CD4-positive, alpha-beta T cell treated with Interleukin-15 for 4 hours (primary cell): ENCODE results near the gene USP47.

ENCODE experiments used
- DNase-seq: peaks from one replicate; pipeline ENCODE4 v3.0.0-alpha.2; 2020; ENCODE audit warnings: low spot score

Gene USP47

DNA sequence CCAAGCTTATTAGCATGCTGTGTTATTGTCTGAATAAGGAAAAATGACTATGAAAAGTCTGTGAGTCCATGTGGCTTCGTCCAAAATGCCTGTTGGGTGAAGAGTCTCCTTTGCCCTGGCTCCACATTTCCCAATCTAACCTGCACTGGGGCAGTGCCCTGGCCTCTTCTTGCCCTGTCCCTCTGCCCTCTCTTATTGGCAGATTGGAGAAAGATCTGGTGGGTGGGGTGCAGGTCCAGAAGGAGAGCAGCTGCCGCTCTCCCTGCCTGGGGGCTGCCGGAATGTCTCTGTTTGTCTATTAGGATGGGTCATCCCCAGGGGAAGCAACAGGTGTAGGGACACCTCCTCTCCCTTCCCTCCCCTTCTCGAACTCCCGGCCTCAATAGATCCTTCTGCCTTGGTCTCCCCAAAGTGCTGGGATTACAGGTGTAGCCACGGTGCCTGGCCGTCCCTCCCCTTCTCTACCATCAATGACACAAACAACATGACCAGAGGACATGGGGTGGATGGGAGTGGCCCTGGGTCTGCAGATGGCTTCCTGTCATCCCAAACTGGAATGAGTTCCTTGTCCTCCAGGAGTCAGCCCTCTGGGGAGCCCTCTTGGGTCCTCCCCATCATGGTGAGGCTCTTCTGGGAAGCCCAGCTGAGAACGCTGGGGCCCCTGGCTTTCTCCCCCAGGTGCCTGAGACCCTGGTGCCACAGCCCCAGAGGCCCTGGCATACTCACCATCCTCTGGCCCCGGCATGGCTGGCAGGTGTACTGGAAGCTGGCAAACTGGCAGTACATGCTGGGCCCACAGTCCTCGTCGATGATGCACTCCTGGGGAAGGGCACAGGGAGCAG is 126.1 kb downstream of the USP47 start:
- DNase-seq, result no peak

DNA sequence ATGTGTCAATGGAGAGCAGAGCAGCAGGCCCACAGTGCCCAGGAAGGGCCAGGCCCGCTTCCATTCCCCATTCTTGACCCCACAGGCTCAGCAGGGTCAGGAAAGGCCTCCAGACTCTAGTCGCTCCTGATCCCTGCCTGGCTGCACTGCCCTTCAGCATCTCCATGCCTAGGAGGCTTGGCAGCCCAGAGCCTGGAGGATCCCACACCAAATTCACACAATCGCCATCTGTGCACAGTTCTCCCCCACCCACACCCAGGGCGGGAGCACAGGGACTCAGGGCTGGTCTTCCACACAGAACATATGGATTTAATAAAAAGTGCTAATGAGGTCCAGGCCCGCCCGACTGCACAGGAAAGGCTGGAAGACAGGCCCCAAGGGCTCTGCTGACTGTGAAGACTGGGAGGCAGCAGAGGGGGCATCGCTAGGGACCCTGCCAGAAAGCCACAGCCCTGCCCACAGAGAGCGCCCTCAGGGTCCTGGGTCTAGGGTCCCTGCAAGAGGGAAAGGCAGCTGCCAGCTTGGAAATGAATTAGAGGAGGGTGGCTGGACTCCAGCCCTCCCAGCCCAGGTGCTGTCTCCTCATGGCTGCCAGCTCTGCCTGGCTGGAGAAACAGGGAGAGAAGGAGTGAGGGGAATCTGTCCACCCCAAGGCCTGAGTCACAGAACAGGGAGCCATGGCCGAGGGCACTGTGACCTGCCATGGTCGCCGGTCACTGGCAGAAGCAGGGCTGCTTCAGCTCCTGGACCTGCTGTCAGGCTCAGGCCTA is 126.9 kb downstream of the USP47 start:
- DNase-seq, result no peak

DNA sequence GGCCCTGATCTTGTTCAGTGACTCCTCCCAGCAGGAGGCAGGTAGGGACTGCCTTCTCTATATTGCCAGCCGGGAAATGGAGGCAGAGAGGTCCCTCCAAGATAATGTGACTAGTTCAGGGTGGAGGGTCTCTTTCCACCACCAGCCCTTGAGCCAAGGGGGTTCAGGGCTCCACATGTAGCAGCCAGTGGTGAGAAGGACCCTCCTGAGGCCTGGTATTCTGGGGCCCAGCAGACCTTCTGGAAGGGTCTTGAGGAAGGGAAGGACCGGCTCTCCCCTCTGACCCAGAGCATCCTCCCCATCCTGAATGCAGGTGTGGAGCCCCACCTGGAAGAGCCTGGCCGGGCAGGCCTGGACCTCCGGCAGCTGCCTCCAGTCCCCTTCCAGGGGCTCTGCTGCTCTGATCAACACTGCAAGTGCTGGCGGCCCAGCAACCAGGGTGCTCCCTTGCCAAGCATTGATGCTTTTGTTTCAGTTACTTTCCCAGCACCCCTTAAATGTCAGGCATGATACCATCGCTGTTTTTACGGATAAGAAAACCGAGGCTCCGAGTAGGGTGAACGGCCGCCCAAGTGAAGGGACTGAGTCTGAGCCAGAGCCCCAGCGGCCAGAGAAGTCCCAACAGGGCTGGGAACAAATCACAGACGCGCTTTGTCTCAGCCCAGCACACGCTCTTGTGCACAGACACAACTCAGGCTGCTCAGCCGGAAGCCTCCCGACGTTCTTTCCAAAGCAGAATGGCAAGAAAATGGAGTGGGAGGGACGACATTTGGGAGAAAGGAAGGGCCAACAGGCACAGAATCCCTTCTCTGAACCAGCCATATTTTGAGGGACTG is 127.8 kb downstream of the USP47 start:
- no peak for DNase-seq

DNA sequence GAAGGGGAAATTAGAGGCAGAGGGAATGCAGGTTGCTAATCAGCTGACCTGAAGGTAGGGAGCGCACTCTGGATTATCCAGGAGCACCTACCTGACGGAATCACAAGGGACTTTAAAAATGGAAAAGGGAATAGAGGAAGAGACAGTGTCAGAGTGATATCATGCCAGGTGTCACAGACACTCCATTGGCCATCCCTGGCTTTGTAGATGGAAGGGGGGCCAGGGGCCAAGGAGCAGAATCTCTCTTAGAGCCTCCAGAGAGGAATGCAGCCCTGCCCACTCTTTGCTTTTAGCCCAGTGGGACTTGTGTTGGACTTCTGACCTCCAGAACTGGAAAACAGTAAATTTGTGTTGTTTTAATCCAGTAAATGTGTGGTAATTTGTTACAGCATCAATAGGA is 128.8 kb downstream of the USP47 start:
- DNase-seq, result no peak

DNA sequence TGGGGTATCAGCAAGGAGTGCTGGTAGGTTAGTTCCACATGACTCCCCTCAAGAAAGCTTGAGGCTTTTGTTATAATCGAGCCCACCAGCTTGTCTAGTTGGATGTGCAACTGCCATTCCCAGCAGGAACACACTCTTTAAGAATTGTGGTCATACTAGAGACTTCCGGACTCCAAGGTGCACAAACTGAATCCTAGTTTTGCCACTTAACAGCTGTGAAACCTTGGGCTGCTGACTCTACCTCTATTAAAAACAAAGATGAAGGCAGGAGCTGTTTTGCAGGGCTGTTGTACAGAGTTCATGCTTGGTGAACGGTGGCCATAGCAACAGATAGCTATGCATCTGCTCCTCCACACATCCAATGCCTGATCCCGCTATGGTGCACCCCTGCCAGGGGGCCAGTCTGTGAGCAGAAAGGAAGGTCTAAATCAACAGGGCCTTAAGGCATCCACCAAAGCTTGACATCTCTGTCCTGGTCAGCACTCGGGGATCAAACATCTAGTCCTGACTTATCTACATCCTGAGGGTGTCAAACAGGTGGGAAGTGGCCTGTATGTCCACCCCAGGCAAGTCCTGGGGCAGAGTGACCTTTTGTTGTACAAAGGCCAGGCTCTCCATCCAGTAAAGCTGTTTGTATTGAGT is 130.3 kb downstream of the USP47 start:
- no peak for DNase-seq

DNA sequence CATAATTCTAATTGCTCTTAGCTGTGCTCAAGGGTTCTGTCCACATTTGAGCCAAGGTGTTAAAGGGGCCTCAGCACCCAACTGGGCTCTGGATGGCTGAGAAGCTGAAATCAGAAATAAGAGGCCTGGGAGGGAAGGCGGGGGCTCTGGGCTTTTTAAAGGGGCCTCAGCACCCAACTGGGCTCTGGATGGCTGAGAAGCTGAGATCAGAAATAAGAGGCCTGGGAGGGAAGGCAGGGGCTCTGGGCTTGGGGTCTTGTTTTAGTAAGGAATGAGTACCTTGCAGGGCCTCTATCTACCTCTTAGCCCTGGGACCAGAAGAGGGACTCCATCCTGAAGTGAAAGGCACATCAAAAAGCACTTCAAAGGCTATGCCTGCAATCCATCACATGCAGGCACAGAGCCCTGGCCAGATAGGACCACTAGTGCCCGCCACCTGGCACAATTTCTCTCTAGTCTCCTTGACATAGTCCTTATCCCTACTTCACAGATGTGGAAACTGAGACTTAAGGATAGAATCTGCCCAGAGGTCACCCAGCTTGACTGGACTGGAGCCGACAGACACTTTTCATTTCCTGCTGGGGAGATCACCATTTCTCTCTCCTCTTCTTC is 131.1 kb downstream of the USP47 start:
- DNase-seq, result no peak

DNA sequence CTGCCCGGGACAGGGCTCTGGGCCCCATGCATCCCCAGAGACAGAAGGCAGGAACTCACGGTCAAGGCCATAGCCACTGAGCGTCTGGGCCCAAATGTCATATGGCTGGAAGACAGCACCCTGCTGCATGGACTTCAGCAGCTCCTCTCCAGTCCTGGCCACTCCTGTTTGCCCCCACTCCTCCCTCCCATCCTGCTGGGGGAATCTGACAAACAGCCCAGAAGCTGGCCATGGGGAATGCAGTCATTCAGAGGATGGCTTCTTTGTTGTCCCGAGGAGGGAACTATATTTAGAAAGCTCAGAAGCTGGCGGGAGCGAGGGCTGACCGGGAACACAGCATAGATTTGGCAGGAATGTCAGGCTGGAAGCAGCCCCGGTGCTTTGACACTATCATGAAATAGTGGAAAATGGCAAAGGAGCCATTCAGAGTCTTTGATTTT is 131.6 kb downstream of the USP47 start:
- no peak for DNase-seq

DNA sequence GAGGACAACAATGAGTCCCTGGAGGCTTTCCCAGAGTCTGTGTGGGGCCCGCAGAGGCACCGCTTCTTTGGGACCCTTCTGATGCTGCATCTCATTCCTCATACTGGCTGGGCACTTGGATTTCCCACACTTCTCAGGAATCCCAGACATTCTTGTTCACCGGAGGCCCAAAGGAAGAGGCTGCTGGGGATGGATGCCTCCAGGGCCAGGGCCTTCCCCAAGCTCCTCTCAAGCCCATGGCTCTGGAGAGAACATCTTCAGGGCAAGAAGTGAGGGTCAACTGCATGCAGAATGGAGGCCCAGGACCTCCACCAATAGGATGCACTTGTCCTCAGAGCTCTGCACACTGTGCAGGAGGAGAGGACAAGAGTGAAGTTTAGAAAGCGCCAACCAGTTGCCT is 132.1 kb downstream of the USP47 start:
- DNase-seq, result no peak

DNA sequence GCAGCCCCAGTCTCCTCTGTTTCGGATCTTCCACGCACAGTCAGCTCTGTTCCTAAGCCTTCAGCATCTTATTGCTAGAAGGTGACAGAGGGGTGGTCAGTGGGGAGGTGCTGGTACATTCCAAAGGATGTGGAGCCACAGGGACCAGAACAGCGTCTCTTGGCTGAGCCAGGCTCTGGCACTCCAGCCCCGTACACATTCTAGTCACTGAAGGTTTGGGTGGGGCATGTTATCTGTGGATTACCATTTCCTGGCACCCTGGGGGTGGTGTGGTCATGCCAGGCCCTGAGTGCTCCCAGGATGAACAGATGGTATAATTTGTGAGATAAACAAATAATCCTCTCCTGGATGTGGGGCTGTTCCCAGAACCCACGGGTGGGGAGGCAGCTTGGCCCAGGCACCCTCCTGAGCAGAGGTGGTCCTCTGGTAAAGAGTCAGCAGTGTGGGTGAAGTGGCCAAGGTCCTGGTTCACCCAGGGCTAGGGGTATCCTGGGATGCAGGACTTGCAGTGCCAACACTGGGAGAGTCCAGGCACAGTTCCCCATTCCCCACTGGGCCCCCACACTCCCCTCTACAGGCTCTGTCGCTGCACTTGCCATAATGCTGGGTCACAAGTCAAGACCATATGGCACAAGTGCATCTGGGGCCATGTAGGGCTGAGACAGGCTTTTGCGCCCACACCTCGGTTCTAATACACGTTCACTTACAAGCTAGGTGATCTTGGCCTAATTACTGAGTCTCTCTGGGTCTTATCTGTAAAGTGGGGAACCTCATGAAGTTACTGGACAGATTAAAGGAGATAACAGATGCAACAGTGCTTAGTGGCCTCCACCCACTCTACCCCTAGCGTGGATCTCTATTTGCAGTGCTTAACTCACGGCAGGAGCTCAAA is 133.7 kb downstream of the USP47 start:
- no peak for DNase-seq

DNA sequence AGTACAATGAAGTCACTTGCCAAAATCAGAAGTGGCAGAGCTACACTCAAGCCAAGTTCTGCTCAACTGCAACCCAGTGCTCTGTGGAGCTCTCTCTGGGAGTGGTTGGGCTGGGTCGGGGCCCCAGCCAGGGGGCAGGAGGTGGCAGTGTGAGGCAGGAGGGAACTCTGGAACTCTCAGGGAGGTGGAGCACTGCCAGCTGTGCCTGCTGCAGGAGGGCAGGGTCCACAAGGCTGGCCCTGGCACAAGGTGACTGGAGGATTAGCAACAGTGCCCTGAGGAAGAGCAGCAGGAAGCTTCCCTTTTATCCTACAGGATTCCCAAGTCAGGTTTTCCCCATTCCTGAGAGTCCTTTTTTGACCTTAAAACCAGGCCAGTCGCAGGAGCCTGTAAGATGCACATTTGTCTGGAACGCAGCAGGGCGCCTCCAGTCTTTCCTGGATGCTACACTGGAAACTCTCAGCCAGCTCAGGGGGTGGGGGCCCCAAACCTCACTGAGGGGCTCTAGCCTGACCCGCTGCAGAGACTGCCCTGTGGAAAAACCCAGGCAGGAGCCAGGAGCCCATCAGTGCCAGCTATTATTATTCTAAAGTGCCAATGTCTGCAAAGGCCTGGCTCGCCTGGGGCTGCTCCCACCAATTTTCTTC is 134.8 kb downstream of the USP47 start:
- DNase-seq, result no peak

DNA sequence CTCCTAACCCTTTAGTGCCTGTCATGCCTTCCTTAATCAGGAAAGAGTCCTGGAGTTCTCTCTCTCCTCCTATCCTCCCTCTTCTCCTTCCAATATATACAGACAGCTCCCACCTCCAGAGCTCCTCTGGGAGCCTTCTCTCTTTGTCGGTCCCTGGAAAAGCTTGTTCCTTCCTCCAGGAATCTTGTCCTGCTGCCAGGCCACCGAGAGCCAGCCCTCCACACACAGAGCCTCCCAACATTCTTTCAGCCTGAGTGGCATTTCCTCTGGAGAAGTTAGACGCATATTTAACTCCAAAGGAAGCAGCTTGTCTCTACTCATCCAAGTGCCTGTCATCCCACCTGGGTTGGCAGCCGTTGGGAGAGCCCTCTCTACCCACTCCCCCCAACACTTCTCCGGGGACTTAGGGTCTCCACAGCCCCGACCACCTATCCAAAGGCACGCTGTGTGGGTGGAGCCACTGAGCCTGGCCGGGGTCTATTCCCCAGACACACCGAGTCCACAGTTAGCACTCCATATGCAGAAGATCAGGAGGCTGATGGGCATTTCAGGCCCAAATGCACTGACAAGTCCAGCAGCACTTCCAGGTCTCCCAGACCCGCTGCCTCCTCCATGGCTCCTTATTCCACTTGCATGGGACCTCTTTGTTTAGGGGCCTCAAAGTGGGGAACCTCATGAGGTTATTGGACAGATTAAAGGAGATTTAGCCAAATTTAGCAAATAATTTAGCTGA is 135.6 kb downstream of the USP47 start:
- no peak for DNase-seq

DNA sequence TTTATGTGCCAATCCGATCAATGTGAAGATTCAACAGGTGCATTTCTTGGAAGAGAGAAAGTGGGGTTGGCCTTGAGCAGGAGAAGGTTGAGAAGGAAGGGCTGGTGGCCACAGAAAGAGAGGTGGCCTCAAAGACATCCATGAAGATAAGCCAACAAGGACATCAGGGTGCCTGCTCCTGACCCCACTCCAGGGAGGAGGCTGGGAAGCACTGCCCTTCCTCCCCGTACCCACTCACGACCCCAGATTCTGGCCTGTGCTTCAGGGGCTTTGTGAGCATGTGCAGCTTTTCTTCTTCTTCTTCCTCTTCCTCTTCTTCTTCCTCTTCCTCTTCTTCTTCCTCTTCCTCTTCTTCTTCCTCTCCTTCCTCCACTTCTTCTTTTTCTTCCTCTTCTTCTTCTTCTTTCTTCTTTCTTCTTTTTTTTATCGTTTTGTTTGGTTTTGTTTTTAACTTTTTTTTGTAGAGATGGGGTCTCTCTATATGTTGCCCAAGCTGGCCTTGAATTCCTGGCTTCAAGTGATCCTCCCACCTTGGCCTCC is 136.4 kb downstream of the USP47 start:
- no peak for DNase-seq

DNA sequence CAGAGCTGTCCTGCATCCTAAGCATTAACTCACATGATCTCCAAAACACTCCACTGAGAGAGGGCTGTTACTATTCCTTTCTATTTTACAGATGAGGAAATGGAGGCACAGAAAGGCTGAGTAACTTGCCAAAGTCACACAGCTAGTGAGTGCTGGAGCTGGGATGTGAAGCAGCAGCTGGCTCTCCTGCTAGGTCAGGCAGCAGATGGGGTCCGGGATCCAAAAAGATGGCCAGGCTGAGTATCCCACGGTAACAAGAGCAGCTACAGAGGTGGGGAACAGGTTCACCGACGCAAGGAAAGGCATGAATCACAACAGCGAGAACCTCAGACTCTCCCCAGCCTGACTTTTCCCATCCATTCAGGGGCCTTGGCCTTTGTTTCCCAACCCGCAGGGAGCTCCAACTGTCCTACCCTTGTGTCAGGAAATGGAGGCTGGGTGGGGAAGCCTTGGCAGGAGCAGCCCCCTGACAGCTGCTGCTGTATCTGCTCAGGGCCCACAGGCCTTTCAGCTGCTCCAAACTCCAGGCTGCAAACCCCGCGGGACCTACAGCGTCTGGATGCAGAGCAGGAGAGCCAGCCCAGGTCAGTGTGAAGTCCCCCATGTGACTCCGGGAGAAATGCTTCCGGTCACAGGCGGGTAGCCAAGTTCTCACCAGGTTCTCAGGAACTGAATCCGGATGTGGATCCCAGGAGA is 137.2 kb downstream of the USP47 start:
- DNase-seq, result no peak

DNA sequence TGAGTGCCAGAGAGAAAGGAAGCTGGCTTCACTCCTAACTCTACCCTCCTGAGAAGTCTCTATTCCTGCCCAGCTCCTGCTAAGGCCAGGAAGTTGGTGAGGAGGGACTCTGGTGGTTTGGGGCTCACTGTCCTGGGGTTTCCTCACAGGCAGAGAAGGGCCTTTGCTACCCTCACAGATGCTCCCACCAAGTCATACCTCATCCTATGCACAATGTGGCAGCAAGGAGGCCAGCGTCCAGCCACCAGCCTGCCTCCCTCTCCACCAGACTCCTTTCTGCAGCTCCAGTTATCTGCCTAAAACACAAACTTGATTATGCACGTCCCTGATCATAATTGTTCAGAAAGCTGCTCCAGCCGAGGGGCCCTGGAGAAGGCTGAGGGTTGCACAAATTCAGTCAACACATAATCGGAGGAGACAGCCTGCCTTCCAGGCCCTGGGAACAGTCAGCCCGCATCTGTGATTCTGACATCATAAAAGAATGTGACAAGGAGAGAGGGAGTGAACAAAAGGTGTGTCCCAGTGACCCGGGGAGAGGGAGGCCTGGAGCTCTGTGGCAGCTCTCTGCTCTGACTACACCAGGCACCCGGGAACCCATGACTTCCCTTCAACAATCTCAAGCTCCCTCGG is 137.8 kb downstream of the USP47 start:
- no peak for DNase-seq

DNA sequence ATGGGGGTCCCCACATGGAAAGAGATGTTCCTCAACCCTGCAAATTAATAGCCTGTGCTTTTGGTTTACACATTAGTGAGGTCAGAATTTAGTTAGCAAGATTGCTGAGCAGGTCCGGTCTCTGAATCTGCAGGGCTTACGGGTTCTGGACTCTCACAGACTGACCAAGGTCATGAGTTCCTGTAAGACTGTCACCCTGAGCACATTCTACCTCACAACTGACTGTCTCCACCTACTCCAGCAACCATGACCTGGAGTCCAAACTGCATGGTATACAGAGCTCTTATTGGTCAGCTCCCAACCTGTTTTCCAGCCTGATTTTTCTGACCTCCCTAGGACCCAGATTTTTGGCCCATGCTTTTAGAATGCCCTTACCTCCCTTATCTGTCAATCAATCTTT is 138.4 kb downstream of the USP47 start:
- no peak for DNase-seq

DNA sequence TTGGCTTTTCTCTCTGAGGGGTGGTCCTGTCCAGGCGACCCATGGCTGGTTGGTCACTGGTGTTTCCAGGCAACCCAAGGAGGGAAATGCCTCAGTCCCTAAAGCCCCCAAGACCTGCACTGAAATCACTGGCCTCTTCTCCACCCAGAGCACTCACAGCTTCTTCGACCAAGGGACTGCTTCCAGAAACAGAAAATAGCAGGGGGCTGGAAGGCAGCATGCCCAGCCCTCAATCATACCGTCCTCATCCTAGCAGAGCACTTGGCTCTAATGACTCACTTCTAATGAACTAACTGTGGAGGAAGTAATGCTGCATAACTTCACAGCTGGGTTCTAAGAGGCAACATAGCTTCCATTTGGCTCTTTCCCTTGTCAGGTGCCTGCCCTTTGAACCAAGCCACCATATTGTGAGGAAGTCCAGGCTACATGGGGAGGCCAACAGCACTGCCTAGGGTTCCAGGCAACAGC is 139.1 kb downstream of the USP47 start:
- no peak for DNase-seq

DNA sequence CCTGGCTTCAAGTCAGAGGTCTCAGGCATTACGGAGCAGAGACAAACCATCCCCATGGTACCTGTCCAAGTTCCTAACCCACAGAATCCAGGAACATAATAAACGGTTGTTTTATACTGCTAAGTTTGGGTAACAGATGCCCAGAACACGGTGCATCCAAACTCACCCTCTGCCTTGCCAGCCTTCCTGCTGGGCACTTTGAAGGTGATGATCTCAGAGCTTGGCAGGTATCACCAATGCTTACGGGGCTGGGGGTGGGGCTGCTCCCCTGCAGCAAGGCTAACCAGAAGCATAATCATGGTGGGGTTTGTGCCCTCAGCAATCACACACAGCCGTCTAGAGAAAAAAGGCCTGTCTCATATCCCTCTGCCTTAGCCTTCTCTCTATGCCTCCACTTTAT is 139.6 kb downstream of the USP47 start:
- no peak for DNase-seq

DNA sequence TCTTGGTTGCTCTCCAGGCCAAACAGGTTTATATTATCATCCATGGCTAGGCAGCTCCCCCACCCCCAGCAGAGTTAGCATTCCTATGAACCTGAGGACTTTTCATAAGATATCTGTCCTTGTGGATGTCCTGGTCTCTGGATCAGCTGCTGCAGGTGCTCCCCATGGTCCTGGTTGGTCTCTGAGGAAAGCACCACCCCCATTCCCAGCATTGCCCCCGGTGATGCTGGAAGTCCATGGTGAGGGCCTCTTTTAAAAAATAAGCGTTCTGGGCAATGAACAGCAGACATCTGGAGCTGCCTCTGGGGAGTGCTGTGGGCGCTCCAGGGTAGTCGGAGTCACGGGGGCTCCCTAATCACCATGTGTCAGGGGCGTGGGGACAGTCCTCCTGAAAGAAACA is 140.1 kb downstream of the USP47 start:
- no peak for DNase-seq
